ENCODE data around the gene CLDN8.

- no peak for TF ChIP-seq CTCF (IDR thresholded peaks at IDR 0.05)
- TF ChIP-seq POLR2A (IDR thresholded peaks at IDR 0.05): no peak
- TF ChIP-seq POLR2AphosphoS5 (IDR thresholded peaks at IDR 0.05): no peak
These were observed 34.0 kb upstream of the CLDN8 start for GRCh38 chr21:30249936-30250335.
